Activated CD4-positive, alpha-beta memory T cell treated with anti-CD3 and anti-CD28 coated beads for 36 hours (primary cell): ENCODE measurements around the gene NECTIN1. TPM values are rescaled to one million over a fixed set of nuclear protein-coding genes. Genes with fewer than 3 reads are reported as not detected.

Experiments
- CTCF ChIA-PET: fragments of 350-600 bp; sonication (Branson Sonifier 250); formaldehyde crosslinking; loops from one replicate; lab custom pipeline; 2021; ENCODE audit warnings: antibody characterized with exemption, inconsistent platforms; lab: Charles Lee
- POLR2A ChIA-PET: fragments of 350-600 bp; sonication (Branson Sonifier 250); formaldehyde crosslinking; loops from one replicate; lab custom pipeline; 2021; ENCODE audit warnings: antibody characterized with exemption; lab: Charles Lee
- DNase-seq: peaks from one replicate; pipeline ENCODE4 v3.0.0-alpha.2; 2020
- H3K27ac Mint-ChIP-seq: one replicate; pipeline ENCODE4 v1.8.0; 2021; ENCODE audit warnings: mixed read lengths
- H3K27me3 Mint-ChIP-seq: one replicate; pipeline ENCODE4 v1.8.0; 2021; ENCODE audit warnings: mixed read lengths
- H3K36me3 Mint-ChIP-seq: one replicate; pipeline ENCODE4 v1.8.0; 2021; ENCODE audit warnings: mixed read lengths
- H3K4me1 Mint-ChIP-seq: one replicate; pipeline ENCODE4 v1.8.0; 2021; ENCODE audit warnings: low read depth, mixed read lengths
- H3K4me3 Mint-ChIP-seq: one replicate; pipeline ENCODE4 v1.8.0; 2021; ENCODE audit warnings: mild to moderate bottlenecking, mixed read lengths
- H3K9me3 Mint-ChIP-seq: one replicate; pipeline ENCODE4 v1.8.0; 2021; ENCODE audit warnings: mixed read lengths
- intact Hi-C: fragments of 100-400 bp; cut with micrococcal nuclease; formaldehyde crosslinking; loops from one replicate; pipeline ENCODE4 v1.15.1; 2023
- total RNA-seq, 2 experiments: library from RNA; stranded (reverse); gene quantifications; one replicate each; pipeline ENCODE4 v1.2.3, GENCODE V29; 2021

NECTIN1 gene
- total RNA-seq, 2 experiments from 2014 or later: 2.0 to 2.4 TPM

DNA sequence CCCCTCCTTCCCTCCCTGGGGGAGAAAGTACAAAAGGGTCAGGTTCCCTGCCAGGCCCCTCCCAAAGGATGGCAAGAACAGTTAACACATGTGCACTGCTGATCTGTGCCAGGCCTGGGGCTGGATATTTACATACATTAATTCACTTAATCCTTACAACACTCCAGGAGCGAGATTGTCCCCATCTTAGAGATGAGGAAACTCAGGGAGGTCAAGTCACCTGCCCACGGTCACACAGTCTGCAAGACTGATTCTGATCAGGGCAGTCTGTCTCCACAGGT is 36.5 kb downstream of the NECTIN1 start:
- H3K4me1 Mint-ChIP-seq: peaks cover 12% of the 10 kb centered on the region
- no peaks in the 10 kb centered on the region for H3K27me3 Mint-ChIP-seq
- intact Hi-C loops: no loop called here
- DNase-seq: no peak
- no peaks in the 10 kb centered on the region for H3K9me3 Mint-ChIP-seq
- H3K27ac Mint-ChIP-seq: no peak overlapping the region
- ChIA-PET POLR2A (no interaction called here), CTCF (interaction anchor here (0.7 to 4.5 kb wide), 4 partner anchors 26 to 158 kb away, joined by 3 to 22 read pairs (median 4); partner anchors contain the start of gene NECTIN1)
- no peaks in the 10 kb centered on the region for H3K36me3 Mint-ChIP-seq
- no peak overlapping the region for H3K4me3 Mint-ChIP-seq

DNA sequence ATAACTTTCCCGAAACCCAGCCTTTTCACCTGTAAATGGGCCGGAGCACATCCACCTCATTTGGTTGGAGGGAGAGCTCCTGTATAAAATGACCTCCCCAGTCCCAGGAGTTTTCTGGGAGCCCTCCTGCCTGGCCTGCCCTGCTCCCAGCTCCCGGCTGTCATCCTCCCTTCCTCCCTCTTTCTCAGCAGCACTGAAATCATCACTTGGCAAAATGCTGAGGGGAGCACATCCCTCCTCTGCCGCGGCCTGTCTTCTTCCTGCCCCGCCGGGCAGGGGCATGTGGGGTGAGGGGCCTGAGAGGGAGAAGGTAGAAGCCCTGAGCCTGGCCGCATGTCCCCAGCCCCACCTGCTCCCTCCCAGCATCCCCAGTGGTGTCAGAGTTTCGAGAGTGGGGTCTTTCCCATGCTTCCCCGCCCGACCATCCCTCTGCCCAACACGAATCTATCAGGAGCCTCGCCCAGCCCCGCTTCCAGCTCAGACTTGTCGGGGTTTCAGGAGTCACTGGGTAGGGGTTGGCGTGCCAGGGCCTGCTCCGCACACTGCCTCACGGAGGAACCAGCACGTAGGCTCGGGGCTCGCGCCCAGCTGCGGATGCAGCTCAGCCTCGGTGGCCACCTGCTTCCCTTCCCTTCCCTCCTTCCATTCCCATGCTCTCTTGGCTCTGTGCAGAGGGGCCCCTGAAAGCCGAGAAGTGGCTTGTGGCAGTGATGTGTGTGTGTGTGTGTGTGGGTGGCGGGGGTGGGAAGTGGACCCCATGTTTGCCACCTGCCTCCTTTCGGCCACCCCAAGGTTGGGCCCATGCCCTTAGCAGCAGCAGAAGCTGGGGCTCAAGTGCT is 37.1 kb downstream of the NECTIN1 start:
- no peaks in the 10 kb centered on the region for H3K27me3 Mint-ChIP-seq
- CTCF ChIA-PET: interaction anchor here (0.7 to 4.5 kb wide), 4 partner anchors 25 to 158 kb away, joined by 3 to 22 read pairs (median 4); partner anchors contain the start of gene NECTIN1
- H3K27ac Mint-ChIP-seq: no peak overlapping the region
- POLR2A ChIA-PET: no interaction called here
- H3K4me1 Mint-ChIP-seq: peaks cover 12% of the 10 kb centered on the region
- no peaks in the 10 kb centered on the region for H3K9me3 Mint-ChIP-seq
- DNase-seq: no peak
- H3K4me3 Mint-ChIP-seq: no peak overlapping the region
- intact Hi-C loops: no loop called here
- H3K36me3 Mint-ChIP-seq: no peaks in the 10 kb centered on the region

DNA sequence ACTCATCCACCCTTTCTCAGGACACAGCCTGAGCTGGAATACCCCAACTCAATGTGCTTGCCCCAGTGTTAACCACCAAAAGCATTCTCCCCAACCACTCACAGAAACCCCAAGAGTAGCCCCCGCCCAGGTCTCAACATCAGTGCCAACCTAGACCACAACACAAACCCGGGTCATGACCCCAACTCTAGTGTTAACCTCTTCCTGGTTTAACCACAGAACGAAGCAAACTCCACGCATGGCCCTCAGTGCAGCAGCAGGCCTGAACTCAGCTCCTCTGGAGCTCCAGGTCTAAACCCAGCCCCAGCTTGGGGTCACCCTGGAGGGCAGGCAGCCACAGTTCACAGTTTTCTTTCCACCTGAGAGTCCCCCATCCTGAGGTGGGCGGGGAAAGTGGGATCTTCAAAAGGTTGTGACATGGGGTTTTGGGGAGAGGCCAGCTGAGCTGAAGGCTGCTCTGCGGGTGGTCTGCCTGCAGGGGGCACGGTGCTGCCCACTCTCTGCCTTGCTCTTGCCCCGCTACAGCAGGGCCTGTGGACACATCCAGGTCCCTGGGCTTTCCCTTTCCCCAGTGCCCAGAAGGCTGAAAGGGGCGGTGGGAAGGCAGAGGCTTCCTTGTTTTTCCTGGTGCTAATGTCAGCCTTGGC is 37.9 kb downstream of the NECTIN1 start:
- H3K4me3 Mint-ChIP-seq: no peak overlapping the region

DNA sequence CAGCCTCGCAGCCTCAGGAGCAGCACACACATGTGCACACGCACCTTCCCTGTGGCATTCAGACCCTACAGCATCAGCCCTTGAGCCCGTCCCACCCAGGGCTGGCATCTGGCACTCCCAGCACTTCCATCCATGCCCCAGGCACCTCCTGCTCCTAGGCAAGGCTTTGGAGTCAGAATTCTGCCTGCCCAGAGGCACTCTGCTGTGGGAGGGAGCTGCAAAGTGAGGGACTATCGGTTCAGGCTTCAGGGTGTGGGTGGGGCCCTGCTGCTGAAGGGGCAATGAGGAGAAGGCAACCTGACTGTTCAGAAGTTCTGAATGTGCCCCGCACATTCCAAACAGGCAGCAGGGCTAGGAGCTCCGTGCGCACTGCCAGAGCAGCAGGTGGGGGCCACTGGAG is 39.7 kb downstream of the NECTIN1 start:
- CTCF ChIA-PET: no interaction called here
- POLR2A ChIA-PET: no interaction called here

More for the DNA sequence above, 37.9 kb downstream of the NECTIN1 start:
- H3K36me3 Mint-ChIP-seq: no peaks in the 10 kb centered on the region
- CTCF ChIA-PET: interaction anchor here (1.7 to 4.5 kb wide), 2 partner anchors 35 to 38 kb away, joined by 3 to 22 read pairs; partner anchors contain the start of gene NECTIN1
- no peaks in the 10 kb centered on the region for H3K9me3 Mint-ChIP-seq
- intact Hi-C loops: no loop called here
- no peaks in the 10 kb centered on the region for H3K27me3 Mint-ChIP-seq
- DNase-seq: peak; percentile 56
- POLR2A ChIA-PET: no interaction called here
- peaks cover 12% of the 10 kb centered on the region for H3K4me1 Mint-ChIP-seq
- H3K27ac Mint-ChIP-seq: no peak overlapping the region

DNA sequence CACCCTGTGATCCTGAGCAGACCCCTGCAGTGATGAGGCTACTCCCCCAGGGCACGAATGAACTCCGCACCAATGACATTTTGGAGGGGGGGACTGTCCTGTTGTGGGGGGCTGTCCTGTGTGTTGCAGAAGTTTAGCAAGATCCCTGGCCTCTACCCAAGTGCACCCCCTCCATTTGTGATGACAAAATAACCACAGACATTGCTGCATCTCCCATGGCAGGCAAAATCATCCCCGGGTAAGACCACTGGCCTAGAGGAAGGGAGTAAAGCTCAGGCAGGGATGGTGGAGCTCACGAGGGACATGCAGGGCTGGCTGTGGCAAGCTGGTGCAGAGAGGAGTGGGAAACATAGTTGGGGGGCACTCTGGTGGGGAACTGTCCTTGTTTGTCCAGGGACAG is 40.6 kb downstream of the NECTIN1 start:
- H3K27ac Mint-ChIP-seq: no peak overlapping the region
- H3K4me1 Mint-ChIP-seq: peaks cover 15% of the 10 kb centered on the region
- intact Hi-C loops: no loop called here
- DNase-seq: no peak
- ChIA-PET POLR2A (no interaction called here), CTCF (no interaction called here)
- no peaks in the 10 kb centered on the region for H3K36me3 Mint-ChIP-seq
- H3K27me3 Mint-ChIP-seq: no peaks in the 10 kb centered on the region
- no peaks in the 10 kb centered on the region for H3K9me3 Mint-ChIP-seq
- H3K4me3 Mint-ChIP-seq: no peak overlapping the region

More for the DNA sequence above, 39.7 kb downstream of the NECTIN1 start:
- H3K4me3 Mint-ChIP-seq: no peak overlapping the region
- no peak overlapping the region for H3K27ac Mint-ChIP-seq
- H3K9me3 Mint-ChIP-seq: no peaks in the 10 kb centered on the region
- no peaks in the 10 kb centered on the region for H3K36me3 Mint-ChIP-seq
- DNase-seq: no peak
- no peaks in the 10 kb centered on the region for H3K27me3 Mint-ChIP-seq
- H3K4me1 Mint-ChIP-seq: peaks cover 15% of the 10 kb centered on the region
- intact Hi-C loops: no loop called here

DNA sequence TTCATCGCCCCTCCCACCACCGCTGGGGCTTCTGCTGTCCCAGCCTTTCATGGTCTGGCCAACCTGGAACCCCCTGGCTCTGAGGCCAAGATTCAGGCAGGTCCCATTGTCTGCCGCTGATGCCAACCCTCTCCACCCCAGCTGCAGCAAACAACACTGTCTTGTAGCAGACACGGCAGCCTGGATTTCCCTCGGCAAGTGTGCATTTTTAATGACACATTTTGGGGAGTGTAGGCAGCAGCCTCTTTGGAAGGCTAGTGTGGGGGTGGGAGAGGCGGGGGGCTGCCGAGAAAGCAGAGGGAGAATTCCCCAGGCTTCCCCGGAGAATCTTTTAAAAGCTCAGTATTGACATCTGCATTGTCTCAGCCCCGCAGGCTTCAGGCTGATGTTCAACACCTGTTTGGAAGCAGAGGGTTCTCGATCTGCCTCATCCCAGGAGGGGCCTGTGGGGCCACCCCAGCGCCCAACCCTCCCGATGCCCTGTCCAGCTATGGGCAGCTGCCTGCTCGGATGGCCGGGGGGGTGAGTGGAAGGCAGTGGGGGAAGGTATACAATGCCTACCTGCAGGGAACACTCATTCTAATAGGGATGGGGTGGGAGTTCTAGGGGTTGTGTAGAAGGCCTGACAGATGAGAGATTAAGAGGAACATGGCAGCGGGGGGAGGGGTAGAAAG is 41.5 kb downstream of the NECTIN1 start:
- intact Hi-C loops: no loop called here
- CTCF ChIA-PET: interaction anchor here (1.2 kb wide), 1 partner anchor 42 kb away, joined by 4 read pairs; the partner anchor contains the start of gene NECTIN1
- Mint-ChIP-seq H3K9me3 (no peaks in the 10 kb centered on the region), H3K4me3 (no peak overlapping the region), H3K27ac (no peak overlapping the region), H3K27me3 (no peaks in the 10 kb centered on the region), H3K4me1 (peaks cover 15% of the 10 kb centered on the region), H3K36me3 (no peaks in the 10 kb centered on the region)
- no peak for DNase-seq
- POLR2A ChIA-PET: no interaction called here

DNA sequence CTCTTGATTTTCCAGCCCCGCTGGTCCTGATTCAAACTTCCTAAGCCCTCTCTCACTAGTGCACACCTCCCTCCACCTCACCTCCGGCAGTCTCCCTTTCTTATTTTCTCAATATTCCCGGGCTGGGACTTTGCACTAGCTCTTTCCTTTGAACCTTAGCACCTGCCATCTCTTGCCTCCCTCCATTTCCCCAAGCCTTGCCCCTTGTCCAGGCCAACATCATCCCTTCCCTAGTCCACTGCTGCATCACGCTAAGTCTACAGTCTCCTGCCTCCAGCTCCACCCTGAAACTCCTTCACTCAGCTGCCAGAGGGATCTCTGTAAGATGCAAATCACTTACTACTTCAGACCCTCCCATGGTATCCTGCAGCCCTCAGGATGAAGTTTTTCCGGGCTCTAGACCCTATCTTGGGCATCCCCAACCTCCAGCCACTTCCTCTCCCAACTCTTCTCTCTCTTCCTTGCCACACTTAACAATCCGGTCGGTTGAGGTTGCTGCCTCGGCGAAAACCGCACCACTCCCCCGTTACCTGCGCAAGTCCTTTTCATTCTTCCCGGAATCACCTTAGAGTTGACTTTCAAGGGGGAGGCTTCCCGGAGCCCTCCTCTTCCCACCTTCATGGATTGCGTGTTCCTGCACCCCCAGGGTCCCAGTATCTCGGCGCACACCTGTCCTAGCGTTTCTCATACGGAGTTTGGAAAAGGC is 42.7 kb downstream of the NECTIN1 start:
- H3K36me3 Mint-ChIP-seq: no peaks in the 10 kb centered on the region
- ChIA-PET CTCF (interaction anchor here (1.0 to 1.2 kb wide), 2 partner anchors 43 kb away, joined by 3 to 4 read pairs; partner anchors contain the start of gene NECTIN1), POLR2A (no interaction called here)
- H3K27ac Mint-ChIP-seq: no peak overlapping the region
- intact Hi-C loops: no loop called here
- H3K27me3 Mint-ChIP-seq: no peaks in the 10 kb centered on the region
- no peak overlapping the region for H3K4me3 Mint-ChIP-seq
- no peak for DNase-seq
- no peaks in the 10 kb centered on the region for H3K9me3 Mint-ChIP-seq
- peaks cover 9% of the 10 kb centered on the region for H3K4me1 Mint-ChIP-seq

DNA sequence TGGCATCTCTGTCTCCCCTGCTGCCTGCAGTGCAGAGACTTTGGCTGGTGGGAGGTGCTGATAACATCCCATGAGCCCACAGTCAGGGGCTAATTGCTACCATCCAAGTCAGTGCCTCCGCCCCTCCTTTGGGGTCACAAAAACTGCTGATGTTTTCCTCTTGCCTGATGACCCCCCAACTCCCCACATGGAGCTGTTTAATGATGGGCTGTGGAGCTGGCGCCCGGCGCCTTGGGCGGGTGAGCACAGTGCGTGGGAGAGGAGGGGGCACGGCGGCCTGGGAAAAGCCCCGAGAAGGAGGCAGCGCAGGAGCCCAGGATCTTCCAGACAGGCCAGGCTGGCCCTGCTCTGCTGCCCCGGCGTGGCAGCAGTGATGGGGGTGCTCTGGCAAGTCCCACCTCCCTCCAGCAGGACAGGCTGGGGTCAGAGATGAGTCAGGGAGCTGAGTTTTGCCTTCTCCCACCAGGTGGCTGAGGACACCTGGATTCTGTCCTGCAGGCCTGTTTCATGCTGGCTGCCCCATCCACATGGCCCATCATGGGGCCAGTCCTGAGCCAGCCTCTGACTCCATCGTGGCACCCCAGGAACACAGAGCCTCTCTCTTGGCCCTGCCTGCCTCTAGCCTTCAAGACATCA is 43.8 kb downstream of the NECTIN1 start:
- intact Hi-C loops: no loop called here
- Mint-ChIP-seq H3K36me3 (no peaks in the 10 kb centered on the region), H3K27ac (no peak overlapping the region), H3K4me3 (no peak overlapping the region), H3K9me3 (no peaks in the 10 kb centered on the region), H3K27me3 (no peaks in the 10 kb centered on the region), H3K4me1 (peaks cover 2% of the 10 kb centered on the region)
- POLR2A ChIA-PET: no interaction called here
- CTCF ChIA-PET: interaction anchor here (1.0 kb wide), 1 partner anchor 44 kb away, joined by 3 read pairs; the partner anchor contains the start of gene NECTIN1
- DNase-seq: no peak

DNA sequence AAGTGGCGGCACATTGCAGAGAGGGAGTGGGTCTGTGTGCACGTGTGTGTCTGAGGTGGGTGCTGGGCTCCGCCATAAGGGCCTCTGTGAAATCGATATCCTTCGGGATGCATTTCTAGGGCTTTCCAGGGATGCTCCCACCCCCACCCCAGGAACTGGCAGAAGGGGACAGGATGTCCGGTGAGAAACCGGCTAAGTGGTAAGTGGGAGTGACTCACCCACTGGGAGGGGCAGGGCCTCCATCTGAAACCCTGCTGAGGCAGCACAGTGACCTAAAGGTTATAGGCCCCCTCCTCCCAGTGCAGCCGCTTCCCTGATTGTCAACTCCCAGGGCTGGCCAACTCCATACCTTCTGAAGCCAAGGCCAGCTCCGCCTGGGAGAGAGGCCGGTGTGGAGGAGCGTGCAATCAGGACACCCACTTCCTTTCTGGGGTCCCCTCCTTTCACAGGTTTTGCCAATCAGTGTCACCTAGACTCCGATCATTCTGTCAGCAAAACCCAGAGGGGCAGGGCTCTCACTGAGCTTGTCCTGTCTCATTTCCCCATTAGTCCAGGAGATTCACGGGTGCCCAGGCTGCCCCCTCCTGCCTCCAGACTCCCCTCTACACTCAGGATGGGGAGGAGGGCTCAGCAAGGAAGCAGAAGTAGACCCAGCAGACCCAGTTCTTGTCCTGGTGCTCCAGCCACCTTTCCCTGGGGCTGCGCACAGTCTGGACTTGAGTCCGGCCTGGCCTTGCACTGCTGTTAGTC is 44.5 kb downstream of the NECTIN1 start:
- intact Hi-C loops: no loop called here
- H3K4me1 Mint-ChIP-seq: peaks cover 2% of the 10 kb centered on the region
- H3K27ac Mint-ChIP-seq: no peak overlapping the region
- ChIA-PET CTCF (no interaction called here), POLR2A (no interaction called here)
- H3K27me3 Mint-ChIP-seq: no peaks in the 10 kb centered on the region
- H3K4me3 Mint-ChIP-seq: no peak overlapping the region
- peak; percentile 22 for DNase-seq
- no peaks in the 10 kb centered on the region for H3K36me3 Mint-ChIP-seq
- no peaks in the 10 kb centered on the region for H3K9me3 Mint-ChIP-seq

DNA sequence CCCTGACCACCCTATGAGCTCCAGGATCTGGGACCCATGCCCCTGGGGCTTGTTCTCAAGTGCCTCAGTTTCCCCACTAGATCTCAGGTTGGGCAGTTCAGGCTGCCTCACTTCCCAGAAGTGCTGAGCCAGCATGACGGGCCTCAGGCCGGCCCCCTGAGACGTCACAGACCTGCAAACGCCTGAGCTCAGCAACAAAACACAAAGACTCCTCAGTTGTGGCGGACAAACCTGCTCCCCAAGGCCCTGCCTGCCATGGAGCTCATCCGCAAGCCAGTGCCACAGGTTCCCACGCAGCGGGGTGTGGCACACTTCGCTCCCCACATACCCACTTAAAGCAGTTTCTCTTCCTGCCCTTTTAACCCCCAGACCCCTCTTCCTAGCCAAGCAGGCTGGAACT is 45.2 kb downstream of the NECTIN1 start:
- ChIA-PET POLR2A (no interaction called here), CTCF (no interaction called here)
- no peaks in the 10 kb centered on the region for H3K9me3 Mint-ChIP-seq
- H3K27me3 Mint-ChIP-seq: no peaks in the 10 kb centered on the region
- H3K27ac Mint-ChIP-seq: no peak overlapping the region
- H3K36me3 Mint-ChIP-seq: no peaks in the 10 kb centered on the region
- peak; percentile 22 for DNase-seq
- H3K4me1 Mint-ChIP-seq: peaks cover 2% of the 10 kb centered on the region
- no peak overlapping the region for H3K4me3 Mint-ChIP-seq
- intact Hi-C loops: no loop called here
